ENCODE results near the gene KCNH8.

- TF ChIP-seq, protein P1, sequence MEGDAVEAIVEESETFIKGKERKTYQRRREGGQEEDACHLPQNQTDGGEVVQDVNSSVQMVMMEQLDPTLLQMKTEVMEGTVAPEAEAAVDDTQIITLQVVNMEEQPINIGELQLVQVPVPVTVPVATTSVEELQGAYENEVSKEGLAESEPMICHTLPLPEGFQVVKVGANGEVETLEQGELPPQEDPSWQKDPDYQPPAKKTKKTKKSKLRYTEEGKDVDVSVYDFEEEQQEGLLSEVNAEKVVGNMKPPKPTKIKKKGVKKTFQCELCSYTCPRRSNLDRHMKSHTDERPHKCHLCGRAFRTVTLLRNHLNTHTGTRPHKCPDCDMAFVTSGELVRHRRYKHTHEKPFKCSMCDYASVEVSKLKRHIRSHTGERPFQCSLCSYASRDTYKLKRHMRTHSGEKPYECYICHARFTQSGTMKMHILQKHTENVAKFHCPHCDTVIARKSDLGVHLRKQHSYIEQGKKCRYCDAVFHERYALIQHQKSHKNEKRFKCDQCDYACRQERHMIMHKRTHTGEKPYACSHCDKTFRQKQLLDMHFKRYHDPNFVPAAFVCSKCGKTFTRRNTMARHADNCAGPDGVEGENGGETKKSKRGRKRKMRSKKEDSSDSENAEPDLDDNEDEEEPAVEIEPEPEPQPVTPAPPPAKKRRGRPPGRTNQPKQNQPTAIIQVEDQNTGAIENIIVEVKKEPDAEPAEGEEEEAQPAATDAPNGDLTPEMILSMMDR (IDR thresholded peaks at IDR 0.05) = no peak
- TF ChIP-seq POLR2A (IDR thresholded peaks at IDR 0.05) = no peak
Observed at GRCh38 chr3:19420159-19420558, 271.8 kb downstream of the KCNH8 start.
